GM06990 (cell line): ENCODE data around the gene PHPT1.
A peak's percentile ranks its signal among the peaks of the same experiment; 100 is the strongest.

ENCODE experiments used
- DNase-seq: peaks from one replicate; pipeline ENCODE4 v3.0.0-alpha.2; 2011; ENCODE audit not compliant: insufficient read length; ENCODE audit errors: extremely low read depth
- H3K27me3 ChIP-seq: replicated peaks from 2 replicates; pipeline ENCODE4 v1.6.0; 2011; ENCODE audit warnings: low read length; ENCODE audit not compliant: control insufficient read depth, insufficient read depth
- H3K36me3 ChIP-seq: 2 replicates; pipeline ENCODE4 v1.5.1; 2011; ENCODE audit warnings: low read length; ENCODE audit not compliant: control insufficient read depth, insufficient read depth
- H3K4me3 ChIP-seq: replicated peaks from 2 replicates; pipeline ENCODE4 v1.5.1; 2011; ENCODE audit warnings: low read depth, mild to moderate bottlenecking, control low read depth, low read length
- TF ChIP-seq, protein P1 (sequence below): IDR thresholded peaks from 2 replicates; pipeline ENCODE4 v1.5.1; 2011; ENCODE audit warnings: low read length, control low read depth, mild to moderate bottlenecking, inconsistent platforms; ENCODE audit not compliant: insufficient read depth, poor library complexity, severe bottlenecking

Gene PHPT1

DNA sequence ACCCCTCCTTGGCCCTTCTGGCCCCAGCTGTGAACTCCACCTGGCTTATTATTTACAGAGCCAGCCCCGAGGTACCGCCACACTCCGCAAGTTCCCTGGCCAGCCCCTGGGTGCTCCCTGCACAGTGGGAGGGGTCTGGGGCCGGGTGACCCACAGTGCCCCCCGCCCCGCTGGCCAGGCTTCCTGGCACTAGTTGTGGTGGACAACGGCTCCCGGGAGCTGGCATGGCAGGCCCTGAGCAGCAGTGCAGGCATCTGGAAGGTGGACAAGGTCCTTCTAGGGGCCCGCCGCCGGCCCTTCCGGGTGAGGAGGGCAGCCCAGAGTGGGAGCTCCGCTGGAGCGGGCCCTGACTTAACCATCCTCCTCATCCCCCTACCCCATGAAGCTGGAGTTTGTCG lies 6.9 kb downstream of the PHPT1 start:
- Histone ChIP-seq H3K4me3 (no peak overlapping the region), H3K36me3 (peaks cover 14% of the 10 kb centered on the region), H3K27me3 (no peaks in the 10 kb centered on the region)
- DNase-seq, result peak; percentile 15
- TF ChIP-seq, protein P1, sequence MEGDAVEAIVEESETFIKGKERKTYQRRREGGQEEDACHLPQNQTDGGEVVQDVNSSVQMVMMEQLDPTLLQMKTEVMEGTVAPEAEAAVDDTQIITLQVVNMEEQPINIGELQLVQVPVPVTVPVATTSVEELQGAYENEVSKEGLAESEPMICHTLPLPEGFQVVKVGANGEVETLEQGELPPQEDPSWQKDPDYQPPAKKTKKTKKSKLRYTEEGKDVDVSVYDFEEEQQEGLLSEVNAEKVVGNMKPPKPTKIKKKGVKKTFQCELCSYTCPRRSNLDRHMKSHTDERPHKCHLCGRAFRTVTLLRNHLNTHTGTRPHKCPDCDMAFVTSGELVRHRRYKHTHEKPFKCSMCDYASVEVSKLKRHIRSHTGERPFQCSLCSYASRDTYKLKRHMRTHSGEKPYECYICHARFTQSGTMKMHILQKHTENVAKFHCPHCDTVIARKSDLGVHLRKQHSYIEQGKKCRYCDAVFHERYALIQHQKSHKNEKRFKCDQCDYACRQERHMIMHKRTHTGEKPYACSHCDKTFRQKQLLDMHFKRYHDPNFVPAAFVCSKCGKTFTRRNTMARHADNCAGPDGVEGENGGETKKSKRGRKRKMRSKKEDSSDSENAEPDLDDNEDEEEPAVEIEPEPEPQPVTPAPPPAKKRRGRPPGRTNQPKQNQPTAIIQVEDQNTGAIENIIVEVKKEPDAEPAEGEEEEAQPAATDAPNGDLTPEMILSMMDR, result no peak

DNA sequence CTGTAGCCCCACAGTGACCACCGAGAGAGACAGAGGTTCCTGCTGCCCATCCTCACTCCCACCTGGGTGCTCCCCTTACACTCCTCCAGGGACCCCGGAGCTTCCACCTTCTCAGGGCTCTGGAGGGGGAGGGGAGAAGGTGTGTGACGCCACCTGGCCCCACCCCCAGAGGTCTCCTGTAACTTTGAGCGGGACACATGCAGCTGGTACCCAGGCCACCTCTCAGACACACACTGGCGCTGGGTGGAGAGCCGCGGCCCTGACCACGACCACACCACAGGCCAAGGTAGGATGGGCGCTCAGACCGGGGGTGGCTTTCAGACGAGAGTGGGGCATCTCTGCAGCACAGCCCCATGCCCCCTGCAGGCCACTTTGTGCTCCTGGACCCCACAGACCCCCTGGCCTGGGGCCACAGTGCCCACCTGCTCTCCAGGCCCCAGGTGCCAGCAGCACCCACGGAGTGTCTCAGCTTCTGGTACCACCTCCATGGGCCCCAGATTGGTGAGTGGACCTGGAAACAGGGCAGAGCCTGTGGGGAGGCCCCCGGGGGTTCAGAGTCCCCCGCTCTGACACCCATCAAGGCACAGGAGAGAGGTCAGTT lies 7.4 kb downstream of the PHPT1 start:
- Histone ChIP-seq H3K4me3 (no peak overlapping the region), H3K36me3 (peaks cover 15% of the 10 kb centered on the region), H3K27me3 (no peaks in the 10 kb centered on the region)
- peak; percentile 8 for DNase-seq
- TF ChIP-seq, protein P1, result peak; percentile 10

DNA sequence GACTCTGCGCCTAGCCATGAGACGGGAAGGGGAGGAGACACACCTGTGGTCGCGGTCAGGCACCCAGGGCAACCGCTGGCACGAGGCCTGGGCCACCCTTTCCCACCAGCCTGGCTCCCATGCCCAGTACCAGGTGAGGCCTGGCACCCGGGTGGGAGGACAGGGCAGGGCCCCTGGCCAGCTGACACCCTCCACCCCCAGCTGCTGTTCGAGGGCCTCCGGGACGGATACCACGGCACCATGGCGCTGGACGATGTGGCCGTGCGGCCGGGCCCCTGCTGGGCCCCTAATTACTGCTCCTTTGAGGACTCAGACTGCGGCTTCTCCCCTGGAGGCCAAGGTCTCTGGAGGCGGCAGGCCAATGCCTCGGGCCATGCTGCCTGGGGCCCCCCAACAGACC lies 8.0 kb downstream of the PHPT1 start:
- H3K27me3 ChIP-seq, result no peaks in the 10 kb centered on the region
- H3K36me3 ChIP-seq, result peaks cover 19% of the 10 kb centered on the region
- TF ChIP-seq, protein P1, result no peak
- DNase-seq, result peak; percentile 14
- H3K4me3 ChIP-seq, result no peak overlapping the region

DNA sequence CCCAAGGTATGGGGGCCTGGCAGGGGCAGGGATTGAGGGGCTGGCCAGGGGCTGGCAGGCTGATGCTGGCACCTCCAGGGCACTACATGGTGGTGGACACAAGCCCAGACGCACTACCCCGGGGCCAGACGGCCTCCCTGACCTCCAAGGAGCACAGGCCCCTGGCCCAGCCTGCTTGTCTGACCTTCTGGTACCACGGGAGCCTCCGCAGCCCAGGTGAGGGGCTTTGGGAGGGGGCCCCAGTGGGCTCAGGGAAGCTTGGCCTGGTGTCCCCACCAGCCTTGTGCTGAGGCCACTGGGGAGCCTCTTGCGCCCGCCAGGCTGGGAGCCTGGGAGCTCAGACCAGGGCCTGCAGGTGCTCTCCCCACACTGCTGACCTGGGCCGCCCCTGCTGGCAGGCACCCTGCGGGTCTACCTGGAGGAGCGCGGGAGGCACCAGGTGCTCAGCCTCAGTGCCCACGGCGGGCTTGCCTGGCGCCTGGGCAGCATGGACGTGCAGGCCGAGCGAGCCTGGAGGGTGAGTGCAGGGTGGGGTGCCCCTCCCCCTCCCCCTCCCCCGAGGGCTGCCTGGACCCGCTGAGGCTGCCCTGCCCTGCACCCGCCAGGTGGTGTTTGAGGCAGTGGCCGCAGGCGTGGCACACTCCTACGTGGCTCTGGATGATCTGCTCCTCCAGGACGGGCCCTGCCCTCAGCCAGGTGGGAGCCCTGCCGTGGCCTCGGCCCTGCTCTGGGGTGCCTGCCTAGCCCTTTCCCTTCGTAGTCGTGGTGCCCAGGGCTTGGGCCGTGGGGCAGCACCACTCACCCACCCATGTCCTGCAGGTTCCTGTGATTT lies 8.6 kb downstream of the PHPT1 start:
- TF ChIP-seq, protein P1, result no peak
- DNase-seq, result no peak
- H3K36me3 ChIP-seq, result peaks cover 23% of the 10 kb centered on the region
- no peaks in the 10 kb centered on the region for H3K27me3 ChIP-seq
- no peak overlapping the region for H3K4me3 ChIP-seq

DNA sequence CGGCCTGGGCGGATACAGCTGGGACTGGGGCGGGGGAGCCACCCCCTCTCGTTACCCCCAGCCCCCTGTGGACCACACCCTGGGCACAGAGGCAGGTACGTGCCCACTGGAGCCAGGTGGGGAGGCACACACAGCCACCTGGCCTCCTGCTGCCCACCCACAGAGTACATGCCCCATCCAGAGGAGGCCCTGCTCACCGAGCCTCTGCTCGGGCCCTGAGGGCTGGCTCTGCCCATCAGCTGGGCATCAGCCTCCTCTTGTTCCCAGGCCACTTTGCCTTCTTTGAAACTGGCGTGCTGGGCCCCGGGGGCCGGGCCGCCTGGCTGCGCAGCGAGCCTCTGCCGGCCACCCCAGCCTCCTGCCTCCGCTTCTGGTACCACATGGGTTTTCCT lies 9.2 kb downstream of the PHPT1 start:
- DNase-seq, result peak; percentile 18
- Histone ChIP-seq H3K27me3 (no peaks in the 10 kb centered on the region), H3K4me3 (no peak overlapping the region), H3K36me3 (peaks cover 27% of the 10 kb centered on the region)
- TF ChIP-seq, protein P1, result no peak
